Measurements from ENCODE around the gene EXOC6B. TPM values are rescaled to one million over a fixed set of nuclear protein-coding genes. Genes with fewer than 3 reads are reported as not detected.
A peak's percentile ranks its signal among the peaks of the same experiment; 100 is the strongest.

Gene EXOC6B
- total RNA-seq, 1 experiment from 2014 or later, result 34.3 TPM

- Histone ChIP-seq H3K27me3 (ENCODE audit: insufficient read depth, low read depth) (no peaks in the 10 kb centered on the region), H3F3A (ENCODE audit: insufficient read depth, low read depth) (peaks cover 6% of the 10 kb centered on the region; the same call in 1 of the 2 replicates), H2AFZ (no peak overlapping the region), H3K9me3 (ENCODE audit: insufficient read depth, low read depth) (no peaks in the 10 kb centered on the region), H3K27ac (no peak overlapping the region), H3K4me3 (no peak overlapping the region), H3K79me2 (ENCODE audit: low read depth) (no peaks in the 10 kb centered on the region), H3K36me3 (ENCODE audit: low read depth) (no peaks in the 10 kb centered on the region), H4K20me1 (ENCODE audit: insufficient read depth) (no peaks in the 10 kb centered on the region), H3K4me1 (replicated peaks; ENCODE audit: insufficient read depth) (no peaks in the 10 kb centered on the region; the same call in 1 of the 2 replicates), H3K9me2 (ENCODE audit: insufficient read depth) (no peaks in the 10 kb centered on the region), H3K4me2 (no peak overlapping the region)
- peak in 1 of 2 experiments; percentile 75 for DNase-seq
- BruUV-seq (replicated peaks), result no TSS peak
- ChIA-PET CTCF (interaction anchor here (0.6 to 0.7 kb wide), 6 partner anchors 23 to 1916 kb away, joined by 3 to 8 read pairs (median 3); partner anchors contain the start of gene SPR), POLR2A (ENCODE audit: unreplicated experiment) (interaction anchor here (0.7 kb wide), 1 partner anchor 251 kb away, joined by 4 read pairs; no protein-coding TSS in a partner anchor)
- TF ChIP-seq CTCF (conservative IDR thresholded peaks at IDR 0.05) (no peak), EZH2 (IDR thresholded peaks at IDR 0.05; ENCODE audit: low read depth) (no peak)
- intact Hi-C loops (cut with micrococcal nuclease; ENCODE audit: unreplicated experiment), result loop anchor here (5.0 to 10.0 kb wide), 3 partner anchors 280 to 1332 kb away; no protein-coding TSS in a partner anchor
Observed at GRCh38 chr2:72864500-72864899, 38.7 kb upstream of the EXOC6B start.

GRCh38 chr2:72863046-72863445, 37.2 kb upstream of the EXOC6B start:
- Histone ChIP-seq H3K27ac (no peak overlapping the region), H3K4me3 (no peak overlapping the region; the same call in 1 of the 2 replicates), H3K9me2 (ENCODE audit: insufficient read depth) (no peaks in the 10 kb centered on the region), H2AFZ (no peak overlapping the region), H3K36me3 (ENCODE audit: low read depth) (no peaks in the 10 kb centered on the region), H4K20me1 (ENCODE audit: insufficient read depth) (no peaks in the 10 kb centered on the region), H3K79me2 (ENCODE audit: low read depth) (no peaks in the 10 kb centered on the region), H3K9me3 (ENCODE audit: insufficient read depth, low read depth) (no peaks in the 10 kb centered on the region), H3K4me1 (replicated peaks; ENCODE audit: insufficient read depth) (no peaks in the 10 kb centered on the region; the same call in 1 of the 2 replicates), H3K4me2 (peak overlapping the region; percentile 83), H3K27me3 (ENCODE audit: insufficient read depth, low read depth) (no peaks in the 10 kb centered on the region), H3F3A (ENCODE audit: insufficient read depth, low read depth) (peaks cover 6% of the 10 kb centered on the region; the same call in 1 of the 2 replicates)
- TF ChIP-seq CTCF (conservative IDR thresholded peaks at IDR 0.05), result no peak
- no peak for TF ChIP-seq EZH2 (IDR thresholded peaks at IDR 0.05; ENCODE audit: low read depth)
- no TSS peak for BruUV-seq (replicated peaks)
- POLR2A ChIA-PET (ENCODE audit: unreplicated experiment), result no interaction called here
- CTCF ChIA-PET, result interaction anchor here (0.6 to 1.1 kb wide), 4 partner anchors 24 to 1359 kb away, joined by 3 to 10 read pairs (median 4); partner anchors contain the start of gene SPR
- DNase-seq, result no peak
- intact Hi-C loops (cut with micrococcal nuclease; ENCODE audit: unreplicated experiment), result loop anchor here (5.0 to 10.0 kb wide), 3 partner anchors 278 to 1331 kb away; no protein-coding TSS in a partner anchor

- intact Hi-C loops (cut with micrococcal nuclease; ENCODE audit: unreplicated experiment), result loop anchor here (1.0 to 10.0 kb wide), 4 partner anchors 91 to 1330 kb away; no protein-coding TSS in a partner anchor
- no TSS peak for BruUV-seq (replicated peaks)
- Histone ChIP-seq H3K9me2 (ENCODE audit: insufficient read depth) (no peaks in the 10 kb centered on the region), H3K4me1 (replicated peaks; ENCODE audit: insufficient read depth) (no peaks in the 10 kb centered on the region; the same call in 1 of the 2 replicates), H3K27me3 (ENCODE audit: insufficient read depth, low read depth) (no peaks in the 10 kb centered on the region), H3K9me3 (ENCODE audit: insufficient read depth, low read depth) (no peaks in the 10 kb centered on the region), H3K79me2 (ENCODE audit: low read depth) (no peaks in the 10 kb centered on the region), H2AFZ (peak overlapping the region; percentile 76), H3K4me3 (peak overlapping the region; percentile 46; the same call in 1 of the 2 replicates), H3K36me3 (ENCODE audit: low read depth) (no peaks in the 10 kb centered on the region), H3K4me2 (peak overlapping the region; percentile 83), H4K20me1 (ENCODE audit: insufficient read depth) (no peaks in the 10 kb centered on the region), H3K27ac (no peak overlapping the region), H3F3A (ENCODE audit: insufficient read depth, low read depth) (peaks cover 6% of the 10 kb centered on the region; the same call in 1 of the 2 replicates)
- TF ChIP-seq EZH2 (IDR thresholded peaks at IDR 0.05; ENCODE audit: low read depth), result no peak
- TF ChIP-seq CTCF (conservative IDR thresholded peaks at IDR 0.05), result peak; percentile 97
- ChIA-PET CTCF (interaction anchor here (0.6 to 1.1 kb wide), 5 partner anchors 25 to 1359 kb away, joined by 3 to 10 read pairs (median 4); partner anchors contain the start of gene SPR), POLR2A (ENCODE audit: unreplicated experiment) (no interaction called here)
- DNase-seq, result peak; percentile 78 to 90
Observed at GRCh38 chr2:72862239-72862988, 36.6 kb upstream of the EXOC6B start.
